ENCODE data around the gene VPS11. TPM values are rescaled to one million over a fixed set of nuclear protein-coding genes. Genes with fewer than 3 reads are reported as not detected.

VPS11 gene
- total RNA-seq, 2 donors from 2014 or later: 17.6 to 50.1 TPM

GRCh38 chr11:119118227-119118626 lies 50.6 kb downstream of the VPS11 start:
- WGBS, 2 donors: 95 to 96% methylated on average over 5 of the region's 5 CpGs
- no peak for DNase-seq
- TF ChIP-seq CTCF (IDR thresholded peaks at IDR 0.05) (no peak), POLR2A (IDR thresholded peaks at IDR 0.05) (no peak)
- Histone ChIP-seq H3K9me3 (no peaks in the 10 kb centered on the region), H3K4me1 (peaks cover 20% of the 10 kb centered on the region), H3K4me3 (no peak overlapping the region), H3K36me3 (replicated peaks in 1 of 2; ENCODE audit: insufficient read depth in 1 of 2, low read depth in 2 of 2) (peaks cover 0 to 2% of the 10 kb centered on the region in 2 donors), H3K27ac (no peak overlapping the region), H3K27me3 (no peaks in the 10 kb centered on the region)
- no peak for ATAC-seq
- intact Hi-C loops (cut with DNase I): no loop called here

- H3K27me3 ChIP-seq: no peaks in the 10 kb centered on the region
- DNase-seq: no peak
- no peak for ATAC-seq
- peaks cover 20% of the 10 kb centered on the region for H3K4me1 ChIP-seq
- intact Hi-C loops (cut with DNase I): no loop called here
- H3K4me3 ChIP-seq: no peak overlapping the region
- H3K9me3 ChIP-seq: no peaks in the 10 kb centered on the region
- TF ChIP-seq CTCF (IDR thresholded peaks at IDR 0.05) (no peak), POLR2A (IDR thresholded peaks at IDR 0.05) (no peak)
- 87 to 88% methylated on average over 1 of the region's 1 CpG for WGBS, 2 donors
- peaks cover 0 to 2% of the 10 kb centered on the region in 2 donors for H3K36me3 ChIP-seq (replicated peaks in 1 of 2; ENCODE audit: insufficient read depth in 1 of 2, low read depth in 2 of 2)
- H3K27ac ChIP-seq: no peak overlapping the region
Observed at GRCh38 chr11:119118946-119119345, 51.3 kb downstream of the VPS11 start.

- WGBS, 2 donors: 12% methylated on average over 5 of the region's 5 CpGs
- intact Hi-C loops (cut with DNase I): no loop called here
Observed at GRCh38 chr11:119120639-119121007, 53.0 kb downstream of the VPS11 start.

GRCh38 chr11:119121008-119121810 lies 53.6 kb downstream of the VPS11 start, which contains the start of gene HINFP:
Gene HINFP (plus strand): TSS chr11:119121580. CDS start chr11:119126945, 5,365 bp downstream.
- H3K4me1 ChIP-seq: peaks cover 32% of the 10 kb centered on the region
- ATAC-seq: peak; percentile 99
- peak within 1 kb of the TSS; percentile 72 to 91 for H3K4me3 ChIP-seq
- 0% methylated on average over 37 to 54 of the region's 54 CpGs for WGBS, 2 donors
- DNase-seq: peak; percentile 99
- no peaks in the 10 kb centered on the region for H3K36me3 ChIP-seq (replicated peaks in 1 of 2; ENCODE audit: insufficient read depth in 1 of 2, low read depth in 2 of 2)
- no peak for TF ChIP-seq CTCF (IDR thresholded peaks at IDR 0.05)
- TF ChIP-seq POLR2A (IDR thresholded peaks at IDR 0.05): peak in 2 of 3 donors; percentile 78 to 84
- intact Hi-C loops (cut with DNase I): no loop called here
- peak within 1 kb of the TSS; percentile 49 to 84 (median 64) for H3K27ac ChIP-seq
- H3K27me3 ChIP-seq: no peaks in the 10 kb centered on the region
- no peaks in the 10 kb centered on the region for H3K9me3 ChIP-seq

More at GRCh38 chr11:119120639-119121007, 53.0 kb downstream of the VPS11 start:
- Histone ChIP-seq H3K4me3 (no peak overlapping the region), H3K36me3 (replicated peaks in 1 of 2; ENCODE audit: insufficient read depth in 1 of 2, low read depth in 2 of 2) (no peaks in the 10 kb centered on the region), H3K27ac (peak overlapping the region; percentile 16 to 73 (median 64)), H3K9me3 (no peaks in the 10 kb centered on the region), H3K4me1 (peaks cover 26% of the 10 kb centered on the region), H3K27me3 (no peaks in the 10 kb centered on the region)
- no peak for TF ChIP-seq POLR2A (IDR thresholded peaks at IDR 0.05)
- TF ChIP-seq CTCF (IDR thresholded peaks at IDR 0.05): no peak
- DNase-seq (no peak), ATAC-seq (no peak)

GRCh38 chr11:119121811-119122124 lies 54.1 kb downstream of the VPS11 start:
- 0% methylated on average over 12 to 20 of the region's 20 CpGs for WGBS, 2 donors

More at GRCh38 chr11:119121811-119122124, 54.1 kb downstream of the VPS11 start:
- H3K27me3 ChIP-seq: no peaks in the 10 kb centered on the region
- H3K4me3 ChIP-seq: peak overlapping the region; percentile 72 to 91
- peaks cover 38% of the 10 kb centered on the region for H3K4me1 ChIP-seq
- H3K27ac ChIP-seq: peak overlapping the region; percentile 29 to 84 (median 58)
- no peaks in the 10 kb centered on the region for H3K9me3 ChIP-seq
- intact Hi-C loops (cut with DNase I): no loop called here
- H3K36me3 ChIP-seq (replicated peaks in 1 of 2; ENCODE audit: insufficient read depth in 1 of 2, low read depth in 2 of 2): no peaks in the 10 kb centered on the region
- no peak for DNase-seq
- TF ChIP-seq CTCF (IDR thresholded peaks at IDR 0.05) (no peak), POLR2A (IDR thresholded peaks at IDR 0.05) (no peak)
- no peak for ATAC-seq
